Activated CD8-positive, alpha-beta memory T cell treated with anti-CD3 and anti-CD28 coated beads for 4 hours (primary cell): ENCODE measurements around the gene SERPINI1.

Experiments used
- DNase-seq, 2 donors: peaks; one replicate each; pipeline ENCODE4 v3.0.0-alpha.2; 2020; ENCODE audit warnings: low read depth in 2 of 2

SERPINI1 gene

DNA sequence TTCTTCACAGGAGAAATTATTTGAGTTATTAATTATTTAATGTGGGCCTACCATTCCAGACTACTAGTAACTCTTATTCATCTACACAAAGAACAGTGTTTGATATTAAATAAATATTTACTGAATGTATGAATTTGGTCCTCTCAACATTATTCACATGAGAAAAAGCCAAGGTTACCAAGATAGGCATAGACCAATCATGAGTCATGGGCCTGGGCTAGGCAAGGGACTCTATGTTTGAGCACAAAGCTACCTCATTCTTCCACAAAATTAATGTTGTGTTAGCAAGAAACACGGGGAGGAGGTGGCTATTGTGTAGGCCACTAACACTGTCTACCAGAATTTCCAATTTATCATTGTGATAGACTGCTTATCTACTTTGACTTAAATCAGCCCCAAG is 115.7 kb downstream of the SERPINI1 start:
- no peak for DNase-seq

DNA sequence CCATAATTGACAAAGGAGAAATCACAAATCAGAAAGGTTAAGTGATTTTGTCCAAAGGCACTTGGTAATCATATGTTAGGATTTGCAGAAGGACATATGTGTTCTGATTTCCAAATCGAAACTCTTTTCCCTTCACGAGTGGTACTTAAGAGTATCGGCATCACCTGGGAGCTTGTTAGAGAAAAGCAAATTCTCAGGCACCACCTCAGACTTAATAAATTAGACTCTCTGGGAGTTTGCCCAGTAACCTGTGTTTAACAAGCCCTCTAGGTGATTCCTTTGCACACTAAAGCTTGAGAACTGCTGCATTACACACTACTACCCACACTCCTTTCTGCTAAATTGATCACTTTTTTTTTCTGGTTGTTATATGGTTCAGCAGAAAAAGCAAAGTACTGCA is 116.2 kb downstream of the SERPINI1 start:
- no peak for DNase-seq

DNA sequence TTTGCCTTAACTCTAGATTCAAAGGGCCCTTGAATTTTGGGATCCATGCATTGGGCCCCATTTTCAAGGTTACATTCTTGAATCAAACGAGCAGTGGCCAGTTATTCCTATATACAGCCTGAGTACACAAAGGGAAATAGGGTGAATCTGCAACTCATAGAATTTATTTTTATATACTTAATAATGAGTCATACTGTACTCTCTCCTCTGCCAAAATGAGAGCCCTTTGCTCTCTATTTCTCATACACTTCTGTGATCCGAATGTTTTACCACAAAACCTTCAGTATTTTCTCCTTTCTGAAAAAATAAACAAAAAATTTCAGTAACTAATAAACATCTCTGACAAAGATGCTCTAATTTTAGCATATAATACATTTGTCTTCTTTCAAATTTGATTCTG is 116.7 kb downstream of the SERPINI1 start:
- DNase-seq, result no peak

DNA sequence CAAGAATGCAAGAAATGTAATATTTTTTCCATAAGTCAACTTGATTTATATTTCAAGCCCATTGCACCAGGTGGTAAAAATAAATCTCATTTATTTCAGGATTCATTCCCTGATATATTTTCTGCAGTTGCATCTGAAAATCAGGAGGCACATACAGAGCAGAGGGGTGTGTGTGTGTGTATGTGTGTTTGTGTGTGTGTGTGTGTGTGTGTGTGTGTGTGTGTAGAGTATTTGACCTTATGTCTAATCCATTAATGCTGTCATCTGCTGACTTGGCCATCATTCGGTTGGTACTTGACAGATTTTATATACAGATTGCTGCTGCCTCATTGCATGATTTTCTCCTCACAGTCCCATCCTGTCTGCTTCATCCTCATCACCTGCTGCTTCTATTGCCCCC is 118.5 kb downstream of the SERPINI1 start:
- DNase-seq, result no peak

DNA sequence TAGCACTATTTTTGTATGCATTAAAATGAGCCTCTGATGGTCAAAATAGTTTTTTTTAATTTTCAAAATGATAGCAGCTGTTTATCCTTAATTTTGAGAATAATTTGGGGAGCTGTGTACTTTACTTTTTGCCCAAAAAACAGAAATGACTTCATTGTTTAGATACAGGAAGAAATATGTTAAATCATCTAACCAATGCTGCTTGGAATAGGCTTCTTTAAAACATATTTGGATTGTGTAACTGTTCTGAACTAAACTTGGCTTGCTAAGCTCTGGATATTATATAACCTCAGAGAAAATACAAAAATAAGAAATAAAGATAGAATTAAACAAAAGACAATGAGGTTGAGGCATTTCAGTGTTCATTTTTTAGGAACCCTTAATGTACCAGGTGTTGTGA is 119.3 kb downstream of the SERPINI1 start:
- no peak for DNase-seq

DNA sequence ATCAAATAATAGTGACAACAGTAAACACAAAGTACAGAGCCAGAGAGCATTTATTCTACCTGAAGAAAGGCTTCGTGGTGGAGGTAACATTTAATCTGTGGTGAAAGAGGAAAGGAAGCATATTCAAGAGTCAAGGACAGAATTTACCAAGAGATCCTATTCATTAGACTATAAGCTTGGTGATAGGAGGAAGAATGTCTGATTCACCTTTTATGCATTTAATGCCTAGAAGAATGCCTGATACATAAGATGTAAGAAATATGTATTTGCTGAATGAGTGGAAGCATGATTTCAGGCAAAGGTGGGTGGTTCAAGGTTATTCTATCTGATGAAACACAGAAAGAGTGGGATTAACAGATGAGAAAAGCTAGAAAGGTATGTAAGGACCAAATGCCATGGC is 119.8 kb downstream of the SERPINI1 start:
- DNase-seq, result no peak

DNA sequence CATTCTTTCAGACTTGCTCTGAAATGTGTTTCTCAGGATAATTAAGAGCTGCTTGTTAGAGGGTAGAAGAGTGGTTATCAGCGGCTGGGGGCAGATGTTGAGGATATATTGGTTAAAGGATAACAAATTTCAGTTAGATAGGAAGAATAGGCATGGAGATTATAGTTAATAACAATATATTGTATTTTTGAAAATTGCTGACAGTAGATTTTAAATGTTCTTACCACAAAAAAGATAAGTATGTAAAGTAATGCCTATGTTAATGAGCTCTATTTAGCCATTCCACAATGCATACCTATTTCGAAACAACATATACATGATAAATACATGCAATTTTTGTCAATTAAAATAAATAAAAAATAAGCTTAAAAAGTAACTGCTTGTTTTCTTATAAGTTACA is 123.3 kb downstream of the SERPINI1 start:
- DNase-seq, result no peak

DNA sequence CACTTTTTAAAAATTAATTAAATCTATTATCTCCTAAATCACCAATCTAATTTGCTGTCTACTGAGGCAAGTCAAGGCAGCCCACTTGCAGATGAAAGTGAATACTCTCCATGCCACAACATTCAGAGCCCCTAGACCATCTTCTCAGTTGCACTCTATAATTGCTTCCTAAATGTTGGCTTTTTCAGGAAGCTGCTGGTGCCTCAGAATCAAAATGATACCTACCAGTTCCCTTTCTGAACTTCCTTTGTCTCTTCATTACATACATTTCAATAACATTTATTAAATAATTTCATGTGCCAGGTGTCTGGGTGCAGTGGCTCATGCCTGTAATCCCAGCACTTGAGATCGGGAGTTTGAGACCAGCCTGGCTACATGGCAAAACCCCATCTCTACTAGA is 124.1 kb downstream of the SERPINI1 start:
- DNase-seq, result no peak

DNA sequence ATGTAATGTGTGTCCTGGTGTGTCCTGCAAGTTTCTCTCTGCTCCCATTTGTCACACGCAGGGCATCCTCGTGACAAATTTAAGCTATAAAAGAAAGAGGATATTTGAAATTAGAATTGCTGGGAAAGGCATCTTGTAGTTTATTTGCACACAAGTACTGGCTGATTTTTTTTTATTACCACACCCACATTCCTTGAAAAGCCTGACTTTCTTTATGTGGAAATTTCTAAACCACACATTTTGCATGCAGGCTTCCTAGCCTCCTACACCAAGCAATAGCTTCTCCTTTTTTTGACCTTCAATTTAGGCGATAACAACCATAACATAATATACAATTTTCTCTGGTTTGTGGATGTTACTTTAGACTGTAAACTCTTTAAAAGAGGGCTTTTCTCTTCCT is 126.1 kb downstream of the SERPINI1 start:
- DNase-seq, result no peak

DNA sequence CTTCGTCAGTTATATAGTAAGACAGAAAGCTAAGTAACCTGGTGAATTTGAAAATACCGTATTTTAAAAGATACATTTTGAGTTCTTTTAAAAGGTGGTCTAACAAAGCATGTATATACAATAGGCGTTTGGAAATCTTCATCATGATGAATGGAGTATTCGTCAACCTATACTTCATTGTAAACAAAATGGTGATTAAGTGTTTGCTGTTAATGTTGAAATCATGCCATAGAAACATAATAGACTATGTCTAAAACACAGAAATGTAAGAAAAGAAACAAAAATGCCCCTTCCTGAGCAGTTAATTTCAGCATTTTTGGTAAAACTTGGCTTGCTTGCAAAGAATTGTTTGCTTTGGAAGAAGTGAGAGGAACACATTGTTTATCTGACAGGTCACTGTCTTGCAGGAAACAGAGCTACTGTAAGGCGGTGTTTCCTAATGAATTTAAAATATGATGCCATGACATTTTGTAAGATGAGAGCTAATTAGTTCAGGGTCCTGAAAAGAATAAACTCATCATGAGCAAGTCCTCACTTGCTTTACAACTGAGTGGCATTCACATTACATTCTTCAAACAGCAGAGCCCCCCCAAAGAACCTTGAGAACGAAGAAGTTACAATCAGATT is 126.7 kb downstream of the SERPINI1 start:
- DNase-seq, result no peak

DNA sequence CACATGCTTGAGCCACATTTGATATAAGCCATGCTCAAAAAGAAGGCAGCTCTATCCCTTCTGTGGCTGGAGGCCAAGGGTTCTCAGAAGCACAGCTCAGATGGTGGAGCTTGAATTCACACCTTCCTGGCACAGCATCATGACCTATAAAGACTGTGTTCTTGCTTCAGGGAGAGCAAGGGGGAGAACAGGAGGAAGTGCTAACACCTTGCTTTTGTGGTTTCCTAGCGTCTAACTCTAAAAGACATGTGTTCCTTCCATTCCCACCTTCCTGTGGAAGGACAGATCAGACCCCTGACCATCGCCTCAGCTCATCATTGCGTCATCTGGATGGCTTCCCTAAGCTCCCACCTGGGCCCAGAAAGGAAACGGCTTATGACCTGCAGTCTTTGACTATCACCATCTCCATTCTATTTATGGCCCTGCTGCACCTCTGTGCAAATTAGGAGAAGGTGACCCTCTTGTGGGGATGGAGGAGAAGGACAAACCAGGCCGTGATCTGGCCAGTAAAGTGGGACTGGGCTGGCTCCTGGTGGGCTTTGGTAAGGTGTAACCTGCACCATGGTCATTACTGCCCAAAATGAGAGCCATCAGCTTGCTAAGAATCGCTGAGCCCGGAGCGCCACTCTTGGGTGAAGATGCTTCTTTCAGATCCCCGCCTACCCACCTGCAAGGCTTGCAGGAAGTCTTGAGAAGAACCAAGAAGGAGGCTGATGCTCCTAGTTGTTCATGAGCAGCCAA is 128.5 kb downstream of the SERPINI1 start:
- DNase-seq, result no peak

DNA sequence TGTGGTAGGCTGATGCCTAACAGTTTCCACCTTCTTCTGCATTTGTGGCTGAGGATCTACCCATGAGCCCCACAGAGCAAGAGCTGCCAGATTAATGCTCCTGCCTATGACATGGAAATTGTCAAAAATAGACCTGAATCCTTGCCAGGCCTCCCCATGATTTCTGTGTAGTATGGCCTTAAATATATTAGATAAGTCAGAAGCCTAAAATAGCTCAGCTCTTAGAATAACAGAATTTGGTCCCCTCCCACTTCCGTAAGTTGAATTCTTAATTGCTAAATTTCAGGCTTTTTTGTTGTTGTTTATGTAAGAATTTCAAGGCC is 129.0 kb downstream of the SERPINI1 start:
- DNase-seq, result no peak

DNA sequence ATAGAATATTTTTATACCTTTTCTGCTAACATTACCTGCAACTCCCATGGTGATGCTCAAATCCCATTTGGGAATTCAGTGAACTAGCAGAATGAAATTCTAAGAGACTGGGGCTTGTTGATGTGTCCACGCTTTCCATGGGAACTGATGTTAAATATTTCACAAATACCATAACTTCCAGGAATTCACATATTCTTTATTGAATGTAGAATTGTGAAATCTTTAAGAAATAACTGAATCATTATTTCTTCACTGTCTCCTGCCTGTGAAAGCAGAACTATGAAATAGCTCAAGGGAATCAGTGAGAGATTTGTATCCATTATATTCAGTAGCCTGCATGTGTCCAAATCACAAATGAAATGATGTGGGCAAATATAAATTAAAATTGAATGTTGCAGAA is 130.8 kb downstream of the SERPINI1 start:
- DNase-seq, result no peak

DNA sequence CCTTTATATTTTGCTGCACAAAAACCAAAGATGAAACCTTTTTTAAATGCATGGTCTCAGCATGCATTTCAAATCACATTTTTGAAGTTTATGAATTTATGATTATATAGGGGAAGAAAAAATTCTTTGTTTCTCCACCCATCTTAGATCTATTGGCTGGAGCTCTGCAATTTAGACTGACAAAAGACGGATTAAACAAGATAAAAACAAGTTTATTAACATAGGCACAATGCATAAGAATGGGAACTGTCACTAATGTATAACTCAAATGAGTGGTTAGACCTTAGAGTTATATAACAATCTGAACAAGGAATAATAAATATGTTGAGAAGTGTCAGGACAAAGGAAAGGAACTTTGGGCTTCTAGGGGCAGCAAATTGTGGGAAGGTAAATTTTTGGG is 132.5 kb downstream of the SERPINI1 start:
- DNase-seq, result no peak

DNA sequence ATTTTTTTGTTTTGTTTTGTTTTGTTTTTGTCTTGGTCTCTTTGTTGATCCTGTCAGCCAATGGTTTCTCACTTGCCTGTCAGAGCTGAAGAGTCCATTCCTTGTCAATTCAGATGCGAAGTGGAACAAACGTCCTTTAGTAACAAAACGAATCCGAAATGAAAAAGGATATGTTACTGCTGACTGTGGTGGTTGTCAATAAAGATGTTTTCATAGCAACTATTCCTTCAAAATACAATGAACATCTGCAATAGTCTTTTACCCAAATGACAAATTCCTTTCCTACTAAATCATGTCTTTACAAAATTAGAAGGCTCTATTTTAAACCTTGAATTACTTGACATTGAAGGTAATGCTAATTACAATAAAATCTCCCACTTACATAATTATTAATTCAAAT is 134.7 kb downstream of the SERPINI1 start:
- no peak for DNase-seq

DNA sequence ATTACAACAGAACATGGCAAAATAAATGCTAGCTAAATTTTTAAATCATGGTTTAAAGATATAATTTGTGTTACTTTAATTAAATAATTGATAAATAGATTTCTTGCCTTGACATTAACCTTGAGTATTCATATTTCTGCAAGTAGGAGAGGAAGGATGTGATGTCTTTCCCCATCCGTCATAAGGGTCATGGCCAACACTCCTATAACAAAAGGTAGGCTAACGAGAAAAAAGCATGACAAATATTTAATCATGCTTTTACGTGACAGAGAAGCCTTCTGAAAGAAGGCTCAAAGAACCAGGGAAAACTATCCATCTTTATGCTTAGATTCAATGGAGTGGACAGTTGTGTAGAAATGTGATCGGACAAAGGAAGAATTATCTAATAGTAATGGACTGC is 135.2 kb downstream of the SERPINI1 start:
- DNase-seq, result no peak

DNA sequence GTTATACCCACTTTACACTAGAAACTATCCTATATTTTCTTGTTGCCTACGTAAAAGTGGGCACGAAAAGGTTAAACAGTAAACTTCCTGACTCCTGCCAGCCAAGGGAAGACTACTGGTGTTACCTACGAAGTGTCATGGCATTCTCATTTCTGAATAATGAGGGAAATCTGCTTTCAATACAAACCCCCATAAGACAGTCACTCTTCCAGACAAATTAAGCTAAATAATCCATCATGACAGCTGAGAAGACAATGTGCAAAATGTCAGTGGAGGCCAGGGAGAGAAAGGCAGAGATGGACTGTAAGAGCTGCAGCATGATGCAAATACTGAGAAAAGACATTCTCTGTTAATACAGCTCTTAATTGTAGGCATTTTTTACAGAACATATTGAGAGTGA is 136.5 kb downstream of the SERPINI1 start:
- no peak for DNase-seq

DNA sequence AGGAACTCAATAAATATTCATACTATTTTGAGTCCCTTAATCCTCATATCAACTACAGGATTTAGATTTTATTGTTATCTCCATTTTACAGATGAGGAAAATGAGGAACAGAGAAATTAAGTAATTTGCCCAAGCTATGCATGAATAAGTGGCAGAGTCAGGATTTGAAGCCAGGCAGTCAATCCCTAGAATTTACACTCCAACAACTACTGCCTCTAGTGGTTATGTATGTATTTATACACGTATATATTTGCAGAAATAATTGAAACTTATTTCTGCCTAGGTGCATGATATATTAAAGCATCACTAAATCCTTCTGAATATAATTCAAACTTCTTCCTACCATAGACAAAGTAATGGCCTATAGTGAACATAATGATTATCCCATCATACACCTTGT is 137.4 kb downstream of the SERPINI1 start:
- no peak for DNase-seq

DNA sequence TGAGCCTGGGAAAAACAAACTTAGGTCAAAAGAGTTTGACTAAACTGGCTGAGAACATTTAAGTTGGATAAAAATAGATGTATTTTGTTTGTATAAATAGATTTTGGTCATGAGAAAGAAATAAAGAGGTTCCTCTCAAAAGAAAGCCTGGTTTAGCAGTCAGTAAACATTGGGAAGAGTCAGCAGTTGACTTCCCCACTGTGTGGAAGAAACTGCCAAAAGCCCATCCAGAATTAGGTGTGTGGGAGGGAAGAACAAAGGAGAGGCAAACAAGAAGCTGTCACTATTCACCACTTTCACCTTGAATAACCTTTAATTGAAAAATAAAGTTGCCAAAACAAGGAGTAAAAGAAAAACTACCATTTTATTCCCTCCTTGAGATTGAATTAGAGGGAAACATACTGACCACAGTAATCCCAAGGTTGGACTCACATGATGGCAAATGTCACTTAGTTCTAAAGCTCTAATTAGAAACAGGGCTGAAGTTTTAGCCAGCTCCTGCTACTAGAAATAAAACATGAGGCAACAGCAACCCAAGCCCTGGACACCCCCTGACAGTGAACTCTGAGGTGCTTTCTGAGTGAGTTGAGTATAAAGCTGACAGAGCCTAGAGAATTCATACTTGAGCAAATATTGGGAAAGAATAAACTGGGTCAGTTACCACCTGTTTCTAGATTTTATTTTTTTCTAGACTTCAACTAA is 139.3 kb downstream of the SERPINI1 start:
- DNase-seq, result no peak
